ENCODE results near the gene PPP1R14D.

- no peak for TF ChIP-seq EZH2 (IDR thresholded peaks at IDR 0.05; ENCODE audit: insufficient read depth, poor library complexity, severe bottlenecking)
- no peak for TF ChIP-seq EZH2phosphoT487 (IDR thresholded peaks at IDR 0.05; ENCODE audit: insufficient read depth, low read depth)
Observed at GRCh38 chr15:40812721-40813425, 15.6 kb downstream of the PPP1R14D start.

All from GM23248 (cell line).